ENCODE measurements around the gene PSMA6. TPM values are rescaled to one million over a fixed set of nuclear protein-coding genes. Genes with fewer than 3 reads are reported as not detected.
A peak's percentile ranks its signal among the peaks of the same experiment; 100 is the strongest.

Gene PSMA6
- total and polyA plus RNA-seq, 2 of the 13 experiments (the other 11 are each of a cell fraction or from before 2014, with no cell fraction given) = 525 to 1,109 TPM

- TF ChIP-seq ZNF354B (CRISPR knock-in tag; IDR thresholded peaks at IDR 0.05) (0 out of 2 replicates have a peak, but pooled peaks have one; percentile 82), SOX6 (IDR thresholded peaks at IDR 0.05) (no peak), SOX6 (CRISPR knock-in tag; IDR thresholded peaks at IDR 0.05) (peak; percentile 98), MXD1 (CRISPR knock-in tag; IDR thresholded peaks at IDR 0.05) (peak; percentile 97), ZBTB39 (CRISPR knock-in tag; IDR thresholded peaks at IDR 0.05) (no peak), ZZZ3 (CRISPR knock-in tag; IDR thresholded peaks at IDR 0.05; ENCODE audit: borderline replicate concordance) (peak; percentile 94; the same call in 1 of the 2 replicates), SP1 (IDR thresholded peaks at IDR 0.05) (no peak), SP1 (CRISPR knock-in tag; IDR thresholded peaks at IDR 0.05) (peak; percentile 84), KDM1A (CRISPR knock-in tag; IDR thresholded peaks at IDR 0.05) (peak; percentile 84), ZSCAN20 (CRISPR knock-in tag; IDR thresholded peaks at IDR 0.05; ENCODE audit: borderline replicate concordance) (peak; percentile 53), ZNF281 (CRISPR knock-in tag; IDR thresholded peaks at IDR 0.05; ENCODE audit: borderline replicate concordance) (peak; percentile 99), ZFP1 (CRISPR knock-in tag; IDR thresholded peaks at IDR 0.05) (peak; percentile 97), ATF6 (CRISPR knock-in tag; conservative IDR thresholded peaks at IDR 0.05) (0 out of 2 replicates have a peak, but pooled peaks have one; percentile 43), ZNF775 (CRISPR knock-in tag; IDR thresholded peaks at IDR 0.05; ENCODE audit: borderline replicate concordance) (peak; percentile 85; the same call in 1 of the 2 replicates), ZNF550 (CRISPR knock-in tag; IDR thresholded peaks at IDR 0.05; ENCODE audit: borderline replicate concordance) (0 out of 2 replicates have a peak, but pooled peaks have one; percentile 39), ZNF749 (CRISPR knock-in tag; IDR thresholded peaks at IDR 0.05; ENCODE audit: borderline replicate concordance) (no peak), PHF5A (CRISPR knock-in tag; IDR thresholded peaks at IDR 0.05; ENCODE audit: low read depth, unreplicated experiment) (peak; percentile 96), TBX3 (IDR thresholded peaks at IDR 0.05; ENCODE audit: borderline replicate concordance) (peak; percentile 84; the same call in 1 of the 2 replicates), PRDM4 (CRISPR knock-in tag; IDR thresholded peaks at IDR 0.05; ENCODE audit: borderline replicate concordance) (peak; percentile 70; the same call in 1 of the 2 replicates)
Observed at GRCh38 chr14:35336494-35337268, 44.5 kb downstream of the PSMA6 start (continued).
